ENCODE measurements around the gene KCNJ15.

GRCh38 chr21:38242061-38242460, 14.7 kb upstream of the KCNJ15 start:
- no peak for TF ChIP-seq EP300 (IDR thresholded peaks at IDR 0.05)
- no peak for TF ChIP-seq POLR2A (IDR thresholded peaks at IDR 0.05)
- TF ChIP-seq, protein P1, sequence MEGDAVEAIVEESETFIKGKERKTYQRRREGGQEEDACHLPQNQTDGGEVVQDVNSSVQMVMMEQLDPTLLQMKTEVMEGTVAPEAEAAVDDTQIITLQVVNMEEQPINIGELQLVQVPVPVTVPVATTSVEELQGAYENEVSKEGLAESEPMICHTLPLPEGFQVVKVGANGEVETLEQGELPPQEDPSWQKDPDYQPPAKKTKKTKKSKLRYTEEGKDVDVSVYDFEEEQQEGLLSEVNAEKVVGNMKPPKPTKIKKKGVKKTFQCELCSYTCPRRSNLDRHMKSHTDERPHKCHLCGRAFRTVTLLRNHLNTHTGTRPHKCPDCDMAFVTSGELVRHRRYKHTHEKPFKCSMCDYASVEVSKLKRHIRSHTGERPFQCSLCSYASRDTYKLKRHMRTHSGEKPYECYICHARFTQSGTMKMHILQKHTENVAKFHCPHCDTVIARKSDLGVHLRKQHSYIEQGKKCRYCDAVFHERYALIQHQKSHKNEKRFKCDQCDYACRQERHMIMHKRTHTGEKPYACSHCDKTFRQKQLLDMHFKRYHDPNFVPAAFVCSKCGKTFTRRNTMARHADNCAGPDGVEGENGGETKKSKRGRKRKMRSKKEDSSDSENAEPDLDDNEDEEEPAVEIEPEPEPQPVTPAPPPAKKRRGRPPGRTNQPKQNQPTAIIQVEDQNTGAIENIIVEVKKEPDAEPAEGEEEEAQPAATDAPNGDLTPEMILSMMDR (IDR thresholded peaks at IDR 0.05), result no peak

Measured in ovary (tissue), 3 donors.